Measurements from ENCODE around the gene ALDH1A1. TPM values are rescaled to one million over a fixed set of nuclear protein-coding genes. Genes with fewer than 3 reads are reported as not detected.

ALDH1A1 gene
- polyA plus RNA-seq, 2 donors, result 22.9 to 37.8 TPM

GRCh38 chr9:72980183-72980582 is 27.3 kb upstream of the ALDH1A1 start:
- Histone ChIP-seq H3K36me3 (ENCODE audit: control insufficient read depth in 2 of 2, insufficient read depth in 2 of 2, low read length in 1 of 2) (no peaks in the 10 kb centered on the region), H3K4me1 (ENCODE audit: control insufficient read depth in 2 of 2, insufficient read depth in 2 of 2, low read length in 1 of 2) (no peaks in the 10 kb centered on the region), H3K27ac (ENCODE audit: low read depth in 2 of 2, low read length in 1 of 2) (no peak overlapping the region), H3K4me3 (ENCODE audit: low read depth in 1 of 2, low read length in 2 of 2) (no peak overlapping the region), H3K27me3 (ENCODE audit: control insufficient read depth in 1 of 2, insufficient read depth in 2 of 2, low read length in 2 of 2) (no peaks in the 10 kb centered on the region), H3K9me3 (ENCODE audit: control insufficient read depth in 2 of 2, insufficient read depth in 1 of 2, low read depth in 1 of 2, low read length in 1 of 2) (no peaks in the 10 kb centered on the region)
- WGBS, 2 donors, result 89 to 97% methylated on average over 2 of the region's 2 CpGs

DNA sequence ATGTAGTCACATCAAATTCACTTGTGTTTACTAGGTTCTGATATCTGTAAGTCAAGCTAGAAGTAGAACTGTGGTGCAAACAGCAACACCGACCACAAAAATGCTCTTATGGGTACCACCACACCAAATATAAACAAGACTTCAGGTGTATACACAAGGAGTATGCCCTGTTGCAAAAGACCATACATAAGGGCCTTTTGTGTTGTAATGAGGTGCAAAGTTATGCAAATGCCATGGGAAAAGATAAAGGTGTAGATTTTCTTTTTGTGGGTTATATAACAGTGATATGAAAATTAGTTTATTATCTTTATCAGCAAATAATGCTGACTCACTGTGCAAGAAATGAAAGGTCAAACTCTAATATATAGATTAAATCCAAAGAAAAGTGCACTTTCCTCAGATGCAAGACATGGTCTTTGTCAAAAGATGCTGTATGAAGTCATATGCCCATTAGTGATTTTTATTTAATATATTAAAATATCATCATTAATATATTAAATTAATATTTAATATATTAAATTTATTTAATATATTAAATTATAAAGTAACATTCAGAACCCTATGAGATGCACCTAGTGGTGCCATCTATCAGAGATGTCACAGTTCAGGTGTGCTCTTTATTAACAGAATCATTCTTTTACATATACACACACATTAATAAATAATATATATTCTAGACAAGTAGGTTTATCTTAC is 26.7 kb upstream of the ALDH1A1 start:
- Histone ChIP-seq H3K4me1 (ENCODE audit: control insufficient read depth in 2 of 2, insufficient read depth in 2 of 2, low read length in 1 of 2) (no peaks in the 10 kb centered on the region), H3K9me3 (ENCODE audit: control insufficient read depth in 2 of 2, insufficient read depth in 1 of 2, low read depth in 1 of 2, low read length in 1 of 2) (no peaks in the 10 kb centered on the region), H3K27me3 (ENCODE audit: control insufficient read depth in 1 of 2, insufficient read depth in 2 of 2, low read length in 2 of 2) (no peaks in the 10 kb centered on the region), H3K36me3 (ENCODE audit: control insufficient read depth in 2 of 2, insufficient read depth in 2 of 2, low read length in 1 of 2) (no peaks in the 10 kb centered on the region), H3K4me3 (ENCODE audit: low read depth in 1 of 2, low read length in 2 of 2) (no peak overlapping the region), H3K27ac (ENCODE audit: low read depth in 2 of 2, low read length in 1 of 2) (no peak overlapping the region)
- 68 to 72% methylated on average over 1 of the region's 1 CpG for WGBS, 2 donors

GRCh38 chr9:72978744-72979143 is 25.9 kb upstream of the ALDH1A1 start:
- Histone ChIP-seq H3K4me1 (ENCODE audit: control insufficient read depth in 2 of 2, insufficient read depth in 2 of 2, low read length in 1 of 2) (no peaks in the 10 kb centered on the region), H3K27ac (ENCODE audit: low read depth in 2 of 2, low read length in 1 of 2) (no peak overlapping the region), H3K9me3 (ENCODE audit: control insufficient read depth in 2 of 2, insufficient read depth in 1 of 2, low read depth in 1 of 2, low read length in 1 of 2) (no peaks in the 10 kb centered on the region), H3K36me3 (ENCODE audit: control insufficient read depth in 2 of 2, insufficient read depth in 2 of 2, low read length in 1 of 2) (no peaks in the 10 kb centered on the region), H3K27me3 (ENCODE audit: control insufficient read depth in 1 of 2, insufficient read depth in 2 of 2, low read length in 2 of 2) (no peaks in the 10 kb centered on the region), H3K4me3 (ENCODE audit: low read depth in 1 of 2, low read length in 2 of 2) (no peak overlapping the region)
- 35 to 38% methylated on average over 1 of the region's 1 CpG for WGBS, 2 donors

- Histone ChIP-seq H3K4me3 (ENCODE audit: low read depth in 1 of 2, low read length in 2 of 2) (no peak overlapping the region), H3K36me3 (ENCODE audit: control insufficient read depth in 2 of 2, insufficient read depth in 2 of 2, low read length in 1 of 2) (no peaks in the 10 kb centered on the region), H3K9me3 (ENCODE audit: control insufficient read depth in 2 of 2, insufficient read depth in 1 of 2, low read depth in 1 of 2, low read length in 1 of 2) (no peaks in the 10 kb centered on the region), H3K27ac (ENCODE audit: low read depth in 2 of 2, low read length in 1 of 2) (no peak overlapping the region), H3K27me3 (ENCODE audit: control insufficient read depth in 1 of 2, insufficient read depth in 2 of 2, low read length in 2 of 2) (no peaks in the 10 kb centered on the region), H3K4me1 (ENCODE audit: control insufficient read depth in 2 of 2, insufficient read depth in 2 of 2, low read length in 1 of 2) (no peaks in the 10 kb centered on the region)
- 53 to 55% methylated on average over 2 of the region's 2 CpGs for WGBS, 2 donors
These were observed 24.8 kb upstream of the ALDH1A1 start for GRCh38 chr9:72977670-72978069.

DNA sequence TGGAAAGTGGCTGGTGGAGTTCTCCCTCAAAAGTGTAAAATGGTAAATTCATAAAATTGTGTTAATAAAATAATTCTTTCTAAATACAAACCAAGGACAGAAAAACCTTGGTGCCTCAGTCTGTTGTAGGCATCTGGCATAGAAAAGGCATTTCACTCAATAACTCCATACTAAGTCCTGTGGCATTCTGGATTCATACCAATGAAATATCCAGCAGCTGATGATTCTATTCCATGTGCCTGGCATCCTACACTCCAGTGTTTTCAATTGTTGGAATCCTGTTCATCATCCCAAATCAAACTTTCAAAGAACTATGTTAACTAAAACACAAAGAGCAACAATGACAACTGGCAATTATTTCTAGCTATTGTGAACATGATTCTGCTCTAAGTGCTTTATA is 21.6 kb upstream of the ALDH1A1 start:
- Histone ChIP-seq H3K4me1 (ENCODE audit: control insufficient read depth in 2 of 2, insufficient read depth in 2 of 2, low read length in 1 of 2) (no peaks in the 10 kb centered on the region), H3K9me3 (ENCODE audit: control insufficient read depth in 2 of 2, insufficient read depth in 1 of 2, low read depth in 1 of 2, low read length in 1 of 2) (no peaks in the 10 kb centered on the region), H3K27ac (ENCODE audit: low read depth in 2 of 2, low read length in 1 of 2) (no peak overlapping the region)

GRCh38 chr9:72972636-72973035 is 19.8 kb upstream of the ALDH1A1 start:
- 87 to 92% methylated on average over 2 of the region's 2 CpGs for WGBS, 2 donors
- no peaks in the 10 kb centered on the region for H3K9me3 ChIP-seq (ENCODE audit: control insufficient read depth in 2 of 2, insufficient read depth in 1 of 2, low read depth in 1 of 2, low read length in 1 of 2)
- H3K27me3 ChIP-seq (ENCODE audit: control insufficient read depth in 1 of 2, insufficient read depth in 2 of 2, low read length in 2 of 2), result no peaks in the 10 kb centered on the region

More for the DNA sequence above, 21.6 kb upstream of the ALDH1A1 start:
- Histone ChIP-seq H3K4me3 (ENCODE audit: low read depth in 1 of 2, low read length in 2 of 2) (no peak overlapping the region), H3K27me3 (ENCODE audit: control insufficient read depth in 1 of 2, insufficient read depth in 2 of 2, low read length in 2 of 2) (no peaks in the 10 kb centered on the region), H3K36me3 (ENCODE audit: control insufficient read depth in 2 of 2, insufficient read depth in 2 of 2, low read length in 1 of 2) (no peaks in the 10 kb centered on the region)

GRCh38 chr9:72971411-72971810 is 18.6 kb upstream of the ALDH1A1 start:
- Histone ChIP-seq H3K36me3 (ENCODE audit: control insufficient read depth in 2 of 2, insufficient read depth in 2 of 2, low read length in 1 of 2) (no peaks in the 10 kb centered on the region), H3K9me3 (ENCODE audit: control insufficient read depth in 2 of 2, insufficient read depth in 1 of 2, low read depth in 1 of 2, low read length in 1 of 2) (no peaks in the 10 kb centered on the region), H3K4me3 (ENCODE audit: low read depth in 1 of 2, low read length in 2 of 2) (no peak overlapping the region), H3K27me3 (ENCODE audit: control insufficient read depth in 1 of 2, insufficient read depth in 2 of 2, low read length in 2 of 2) (no peaks in the 10 kb centered on the region), H3K4me1 (ENCODE audit: control insufficient read depth in 2 of 2, insufficient read depth in 2 of 2, low read length in 1 of 2) (no peaks in the 10 kb centered on the region), H3K27ac (ENCODE audit: low read depth in 2 of 2, low read length in 1 of 2) (no peak overlapping the region)
- WGBS, 2 donors, result 65 to 76% methylated on average over 2 of the region's 2 CpGs

More at GRCh38 chr9:72972636-72973035, 19.8 kb upstream of the ALDH1A1 start:
- Histone ChIP-seq H3K4me3 (ENCODE audit: low read depth in 1 of 2, low read length in 2 of 2) (no peak overlapping the region), H3K27ac (ENCODE audit: low read depth in 2 of 2, low read length in 1 of 2) (no peak overlapping the region), H3K36me3 (ENCODE audit: control insufficient read depth in 2 of 2, insufficient read depth in 2 of 2, low read length in 1 of 2) (no peaks in the 10 kb centered on the region), H3K4me1 (ENCODE audit: control insufficient read depth in 2 of 2, insufficient read depth in 2 of 2, low read length in 1 of 2) (no peaks in the 10 kb centered on the region)

DNA sequence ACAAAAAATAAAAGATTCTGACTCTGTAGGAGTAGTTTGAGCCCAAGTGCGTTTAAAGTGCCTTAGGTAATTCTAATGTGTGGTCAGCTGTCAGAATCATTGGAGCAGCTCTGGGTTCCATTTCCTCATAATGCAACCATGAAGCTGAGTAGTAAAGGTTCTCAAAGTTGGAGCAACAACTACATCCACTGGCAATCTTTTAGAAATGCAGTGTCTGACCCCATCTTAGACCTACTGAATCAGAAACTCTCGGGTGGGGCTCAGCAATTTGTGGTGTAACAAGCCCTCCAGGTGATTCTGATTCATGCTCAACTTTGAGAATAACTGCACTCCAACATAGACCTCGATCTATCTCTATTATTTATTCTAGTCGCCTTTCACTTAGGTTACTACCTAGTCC is 7.6 kb upstream of the ALDH1A1 start:
- H3K27me3 ChIP-seq (ENCODE audit: control insufficient read depth in 1 of 2, insufficient read depth in 2 of 2, low read length in 2 of 2), result no peaks in the 10 kb centered on the region
- H3K27ac ChIP-seq (ENCODE audit: low read depth in 2 of 2, low read length in 1 of 2), result no peak overlapping the region
- no peaks in the 10 kb centered on the region for H3K36me3 ChIP-seq (ENCODE audit: control insufficient read depth in 2 of 2, insufficient read depth in 2 of 2, low read length in 1 of 2)
- H3K4me3 ChIP-seq (ENCODE audit: low read depth in 1 of 2, low read length in 2 of 2), result no peak overlapping the region
- no peaks in the 10 kb centered on the region for H3K4me1 ChIP-seq (ENCODE audit: control insufficient read depth in 2 of 2, insufficient read depth in 2 of 2, low read length in 1 of 2)
- H3K9me3 ChIP-seq (ENCODE audit: control insufficient read depth in 2 of 2, insufficient read depth in 1 of 2, low read depth in 1 of 2, low read length in 1 of 2), result no peaks in the 10 kb centered on the region
- 55 to 71% methylated on average over 4 of the region's 4 CpGs for WGBS, 2 donors

- H3K4me1 ChIP-seq (ENCODE audit: control insufficient read depth in 2 of 2, insufficient read depth in 2 of 2, low read length in 1 of 2), result no peaks in the 10 kb centered on the region
- 92 to 94% methylated on average over 5 of the region's 5 CpGs for WGBS, 2 donors
- no peaks in the 10 kb centered on the region for H3K9me3 ChIP-seq (ENCODE audit: control insufficient read depth in 2 of 2, insufficient read depth in 1 of 2, low read depth in 1 of 2, low read length in 1 of 2)
- no peak overlapping the region for H3K4me3 ChIP-seq (ENCODE audit: low read depth in 1 of 2, low read length in 2 of 2)
- no peak overlapping the region for H3K27ac ChIP-seq (ENCODE audit: low read depth in 2 of 2, low read length in 1 of 2)
- no peaks in the 10 kb centered on the region for H3K36me3 ChIP-seq (ENCODE audit: control insufficient read depth in 2 of 2, insufficient read depth in 2 of 2, low read length in 1 of 2)
- H3K27me3 ChIP-seq (ENCODE audit: control insufficient read depth in 1 of 2, insufficient read depth in 2 of 2, low read length in 2 of 2), result no peaks in the 10 kb centered on the region
These were observed 5.8 kb upstream of the ALDH1A1 start for GRCh38 chr9:72958485-72959281.

- H3K36me3 ChIP-seq (ENCODE audit: control insufficient read depth in 2 of 2, insufficient read depth in 2 of 2, low read length in 1 of 2), result no peaks in the 10 kb centered on the region
- 90 to 93% methylated on average over 1 of the region's 1 CpG for WGBS, 2 donors
- no peak overlapping the region for H3K27ac ChIP-seq (ENCODE audit: low read depth in 2 of 2, low read length in 1 of 2)
- H3K4me3 ChIP-seq (ENCODE audit: low read depth in 1 of 2, low read length in 2 of 2), result no peak overlapping the region
- H3K4me1 ChIP-seq (ENCODE audit: control insufficient read depth in 2 of 2, insufficient read depth in 2 of 2, low read length in 1 of 2), result no peaks in the 10 kb centered on the region
- H3K9me3 ChIP-seq (ENCODE audit: control insufficient read depth in 2 of 2, insufficient read depth in 1 of 2, low read depth in 1 of 2, low read length in 1 of 2), result no peaks in the 10 kb centered on the region
- H3K27me3 ChIP-seq (ENCODE audit: control insufficient read depth in 1 of 2, insufficient read depth in 2 of 2, low read length in 2 of 2), result no peaks in the 10 kb centered on the region
These were observed 2.7 kb upstream of the ALDH1A1 start for GRCh38 chr9:72955571-72955970.
